Activated T-helper 1 cell treated with Interleukin-2 at 50 U/mL for 16 hours (primary cell): ENCODE data around the gene STMN3.
A peak's percentile ranks its signal among the peaks of the same experiment; 100 is the strongest.

Experiments used
- DNase-seq: peaks from one replicate; pipeline ENCODE4 v3.0.0-alpha.2; 2020; ENCODE audit warnings: low read depth

Gene STMN3

DNA sequence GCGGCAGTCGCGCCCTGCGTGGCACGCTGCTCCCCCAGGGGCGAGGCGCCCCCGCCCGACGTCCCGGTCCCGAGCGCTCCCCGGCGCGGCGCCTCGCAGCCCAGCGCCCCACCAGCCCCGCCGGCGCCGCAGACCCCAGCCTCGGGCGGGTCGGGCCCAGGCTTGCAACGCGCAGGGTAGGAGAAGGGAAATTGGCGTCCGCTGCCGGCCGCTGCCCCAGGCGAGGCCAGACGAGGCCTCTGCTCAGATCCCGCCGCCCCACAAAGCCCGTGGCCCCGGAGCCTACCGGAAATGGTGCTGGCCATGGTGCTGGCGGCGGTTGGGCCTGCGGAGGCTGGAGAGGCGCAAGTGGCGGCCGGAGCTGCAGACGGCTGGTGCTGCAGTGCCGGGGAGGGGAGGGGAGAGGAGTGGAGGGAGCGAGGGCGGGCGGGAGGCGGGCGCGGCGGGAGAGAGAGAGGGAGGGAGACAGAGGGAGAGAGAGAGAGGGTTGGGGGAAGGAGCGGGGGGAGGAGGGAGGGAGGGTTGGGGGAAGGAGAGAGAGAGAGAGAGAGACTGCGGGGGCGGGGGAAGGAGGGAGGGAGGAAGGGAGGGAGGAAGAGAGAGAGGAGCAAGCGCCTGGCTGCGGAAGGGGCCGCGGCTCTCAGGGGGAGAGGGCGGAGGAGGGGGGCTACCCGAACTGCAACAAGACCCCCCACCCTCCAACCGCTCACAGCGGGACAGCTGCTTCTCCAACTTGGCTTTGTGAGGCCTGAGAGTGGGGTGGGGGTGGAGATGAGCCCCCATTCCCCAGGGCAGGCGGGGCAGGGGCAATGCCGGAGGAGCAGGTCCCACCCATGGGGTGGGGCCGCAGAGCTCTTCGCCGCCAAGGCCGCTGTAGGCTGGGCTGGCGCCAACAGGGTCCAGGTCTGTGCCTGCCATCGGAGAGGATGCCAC is at the start of gene STMN3:
Gene STMN3 (minus strand): TSS at position 384 of the 933 bp plus-strand sequence. CDS start 79 bp downstream, at position 305.
- peak; percentile 52 for DNase-seq

DNA sequence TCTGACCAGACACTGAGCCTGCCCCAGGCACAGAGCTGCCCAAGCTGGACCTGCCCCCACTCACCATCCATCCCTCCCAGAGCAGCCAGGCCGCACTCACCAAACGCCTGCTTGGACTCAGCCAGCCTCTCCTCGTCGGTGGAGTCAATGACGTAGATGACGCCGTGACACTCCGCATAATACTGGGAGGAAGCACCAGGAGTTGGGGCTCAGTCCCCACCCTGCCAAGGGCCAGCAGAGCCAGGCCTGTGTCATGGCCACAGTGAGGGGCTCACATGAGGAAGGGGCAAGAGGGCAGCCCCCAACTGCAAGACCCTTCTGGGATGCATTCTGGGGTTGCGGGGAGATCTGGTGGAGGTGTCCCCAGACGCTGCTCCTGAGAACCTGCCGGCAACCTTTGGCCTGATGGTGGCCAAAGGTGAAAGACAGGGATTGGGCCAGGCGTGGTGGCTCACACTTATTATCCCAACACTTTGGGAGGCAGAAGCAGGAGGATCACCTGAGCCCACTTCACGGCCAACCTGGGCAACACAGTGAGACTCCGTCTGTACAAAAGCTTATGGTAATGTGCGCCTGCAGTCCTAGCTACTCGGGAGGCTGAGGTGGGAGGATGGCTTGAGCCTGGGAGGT is 48.9 kb upstream of the STMN3 start:
- no peak for DNase-seq

DNA sequence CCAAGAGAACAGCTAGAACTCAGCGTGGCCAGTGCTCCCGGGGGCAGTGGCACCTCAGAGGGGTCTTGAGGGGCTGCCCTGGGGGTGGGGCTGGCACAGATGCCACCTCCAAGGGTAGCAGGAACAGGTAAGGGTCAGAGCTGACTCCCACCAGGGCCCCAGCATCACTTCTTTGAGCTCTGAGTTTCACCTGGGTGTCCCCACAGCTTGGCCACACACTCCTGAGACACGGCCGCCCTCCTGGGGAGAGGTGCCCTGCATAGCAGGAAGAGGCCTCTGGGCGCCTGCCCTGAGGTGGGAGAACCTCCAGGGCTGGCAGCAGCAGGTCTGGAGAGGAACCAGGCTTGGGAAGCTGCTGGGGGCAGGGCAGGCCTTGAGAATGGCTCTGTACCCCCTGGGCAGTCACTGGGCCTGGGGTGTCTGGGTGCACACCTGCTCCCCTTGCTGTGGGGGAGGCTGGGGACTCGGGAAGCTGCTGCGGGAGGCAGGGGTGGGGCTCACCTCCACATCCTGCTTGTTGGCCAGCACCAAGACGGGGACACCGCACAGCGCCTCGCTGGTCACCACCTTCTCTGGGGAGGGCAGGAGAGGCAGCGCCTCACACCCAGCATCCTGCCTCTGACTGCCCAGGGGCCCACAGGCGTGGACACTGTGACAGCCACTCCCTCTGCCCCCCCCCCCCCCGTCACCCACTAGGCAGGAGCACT is 48.3 kb upstream of the STMN3 start:
- DNase-seq: no peak

DNA sequence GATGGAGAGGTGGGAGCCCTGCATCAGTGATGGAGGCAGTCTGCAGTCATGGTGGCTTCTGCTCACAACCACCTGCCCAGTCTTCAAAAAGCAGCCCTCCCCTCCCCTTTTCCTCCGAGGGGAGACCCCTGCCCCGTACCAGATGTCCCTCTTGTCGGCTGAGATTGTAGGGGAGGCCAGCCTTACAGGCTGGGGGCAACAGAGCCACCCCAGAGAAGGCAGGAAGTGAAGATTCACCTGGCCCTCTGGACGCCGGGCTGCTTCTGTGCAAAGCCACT is 47.8 kb upstream of the STMN3 start:
- DNase-seq: no peak

DNA sequence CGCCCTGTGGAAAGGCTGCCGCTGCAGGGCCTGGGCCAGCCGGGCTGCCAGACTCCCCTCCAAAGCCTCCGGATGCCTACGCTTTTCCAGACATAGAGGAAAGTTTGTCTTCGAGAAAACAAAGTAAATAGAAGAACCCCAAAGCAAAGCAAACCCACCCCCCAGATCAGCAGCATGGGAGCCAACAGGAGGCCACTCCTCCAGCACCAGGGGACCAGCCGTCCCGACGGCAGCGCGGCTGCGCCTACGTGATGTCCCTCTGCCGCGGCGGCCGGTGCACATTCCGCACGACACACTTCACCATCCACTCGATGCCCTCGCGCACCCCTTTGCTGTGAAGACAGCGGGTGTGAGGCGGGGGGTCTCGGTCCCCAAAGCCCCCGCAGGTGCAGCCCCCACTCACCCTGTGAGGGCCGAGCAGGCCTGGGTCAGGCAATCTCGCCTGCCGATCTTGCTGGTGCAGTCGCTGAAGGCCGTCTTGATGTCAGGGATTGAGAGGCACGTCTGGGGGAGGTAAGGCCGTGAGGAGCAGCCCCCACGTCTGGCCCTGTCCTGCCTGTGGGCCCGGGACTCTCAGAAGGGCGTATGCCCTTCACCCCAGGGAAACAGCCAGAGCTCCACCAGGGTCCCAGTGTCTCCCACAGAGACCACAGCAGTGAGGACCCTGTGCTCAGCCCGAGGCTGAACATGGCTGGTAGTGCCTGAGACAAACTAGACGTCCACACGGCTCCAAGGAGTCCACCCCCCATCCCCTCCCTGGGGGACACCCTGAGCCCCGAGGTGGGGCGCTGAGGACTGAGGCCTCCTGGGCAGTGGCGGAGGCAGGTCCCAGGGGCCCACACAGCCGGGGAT is 47.2 kb upstream of the STMN3 start:
- DNase-seq: no peak

DNA sequence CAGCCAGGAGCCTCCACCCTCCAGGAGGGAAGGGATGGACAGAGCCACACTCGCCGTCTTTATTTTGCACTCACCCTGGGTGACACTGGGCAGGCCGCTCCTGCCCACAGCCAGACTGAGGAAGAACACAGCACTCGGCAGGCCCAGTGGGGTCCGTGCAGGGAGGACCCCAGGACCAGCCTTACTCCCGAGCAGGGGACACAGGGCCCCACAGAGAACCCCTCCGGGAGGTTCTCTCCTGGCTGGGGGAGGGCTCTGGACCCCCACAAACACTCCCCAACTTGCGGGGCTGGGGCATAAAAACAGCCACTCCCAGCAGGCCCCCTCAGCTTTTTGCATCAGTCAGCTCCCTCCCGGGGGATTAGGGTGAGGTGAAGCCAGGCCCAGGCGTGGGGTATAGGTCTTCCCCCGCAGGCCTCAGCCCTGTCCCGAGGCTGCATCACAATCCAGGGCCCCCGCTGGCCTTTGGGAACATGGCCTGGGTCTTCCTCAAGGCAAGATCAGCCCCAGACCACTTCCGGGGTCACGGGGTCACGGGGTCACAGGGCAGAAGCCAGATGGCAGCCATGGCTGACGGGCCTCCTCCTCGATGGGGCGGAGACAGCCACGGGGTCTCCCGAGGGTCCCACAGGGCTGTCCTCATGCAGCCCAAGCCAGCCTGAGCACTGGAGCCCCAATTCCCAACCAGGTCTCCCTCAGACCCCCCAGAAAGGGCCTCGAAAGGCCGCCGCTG is 46.4 kb upstream of the STMN3 start:
- DNase-seq: no peak

GRCh38 chr20:63698739-63699465 is 45.7 kb upstream of the STMN3 start:
- DNase-seq: no peak

GRCh38 chr20:63697868-63698545 is 44.8 kb upstream of the STMN3 start:
- no peak for DNase-seq

DNA sequence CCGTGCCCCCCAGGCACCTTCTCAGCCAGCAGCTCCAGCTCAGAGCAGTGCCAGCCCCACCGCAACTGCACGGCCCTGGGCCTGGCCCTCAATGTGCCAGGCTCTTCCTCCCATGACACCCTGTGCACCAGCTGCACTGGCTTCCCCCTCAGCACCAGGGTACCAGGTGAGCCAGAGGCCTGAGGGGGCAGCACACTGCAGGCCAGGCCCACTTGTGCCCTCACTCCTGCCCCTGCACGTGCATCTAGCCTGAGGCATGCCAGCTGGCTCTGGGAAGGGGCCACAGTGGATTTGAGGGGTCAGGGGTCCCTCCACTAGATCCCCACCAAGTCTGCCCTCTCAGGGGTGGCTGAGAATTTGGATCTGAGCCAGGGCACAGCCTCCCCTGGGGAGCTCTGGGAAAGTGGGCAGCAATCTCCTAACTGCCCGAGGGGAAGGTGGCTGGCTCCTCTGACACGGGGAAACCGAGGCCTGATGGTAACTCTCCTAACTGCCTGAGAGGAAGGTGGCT is 44.2 kb upstream of the STMN3 start:
- no peak for DNase-seq

DNA sequence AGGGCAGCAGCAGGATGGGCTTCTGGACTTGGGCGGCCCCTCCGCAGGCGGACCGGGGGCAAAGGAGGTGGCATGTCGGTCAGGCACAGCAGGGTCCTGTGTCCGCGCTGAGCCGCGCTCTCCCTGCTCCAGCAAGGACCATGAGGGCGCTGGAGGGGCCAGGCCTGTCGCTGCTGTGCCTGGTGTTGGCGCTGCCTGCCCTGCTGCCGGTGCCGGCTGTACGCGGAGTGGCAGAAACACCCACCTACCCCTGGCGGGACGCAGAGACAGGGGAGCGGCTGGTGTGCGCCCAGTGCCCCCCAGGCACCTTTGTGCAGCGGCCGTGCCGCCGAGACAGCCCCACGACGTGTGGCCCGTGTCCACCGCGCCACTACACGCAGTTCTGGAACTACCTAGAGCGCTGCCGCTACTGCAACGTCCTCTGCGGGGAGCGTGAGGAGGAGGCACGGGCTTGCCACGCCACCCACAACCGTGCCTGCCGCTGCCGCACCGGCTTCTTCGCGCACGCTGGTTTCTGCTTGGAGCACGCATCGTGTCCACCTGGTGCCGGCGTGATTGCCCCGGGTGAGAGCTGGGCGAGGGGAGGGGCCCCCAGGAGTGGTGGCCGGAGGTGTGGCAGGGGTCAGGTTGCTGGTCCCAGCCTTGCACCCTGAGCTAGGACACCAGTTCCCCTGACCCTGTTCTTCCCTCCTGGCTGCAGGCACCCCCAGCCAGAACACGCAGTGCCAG is 43.6 kb upstream of the STMN3 start, which contains the start of gene TNFRSF6B:
Gene TNFRSF6B (plus strand): TSS at position 25 of the 729 bp plus-strand sequence. CDS start 116 bp downstream, at position 141.
- no peak for DNase-seq

GRCh38 chr20:63696306-63696627 is 43.0 kb upstream of the STMN3 start:
- no peak for DNase-seq

DNA sequence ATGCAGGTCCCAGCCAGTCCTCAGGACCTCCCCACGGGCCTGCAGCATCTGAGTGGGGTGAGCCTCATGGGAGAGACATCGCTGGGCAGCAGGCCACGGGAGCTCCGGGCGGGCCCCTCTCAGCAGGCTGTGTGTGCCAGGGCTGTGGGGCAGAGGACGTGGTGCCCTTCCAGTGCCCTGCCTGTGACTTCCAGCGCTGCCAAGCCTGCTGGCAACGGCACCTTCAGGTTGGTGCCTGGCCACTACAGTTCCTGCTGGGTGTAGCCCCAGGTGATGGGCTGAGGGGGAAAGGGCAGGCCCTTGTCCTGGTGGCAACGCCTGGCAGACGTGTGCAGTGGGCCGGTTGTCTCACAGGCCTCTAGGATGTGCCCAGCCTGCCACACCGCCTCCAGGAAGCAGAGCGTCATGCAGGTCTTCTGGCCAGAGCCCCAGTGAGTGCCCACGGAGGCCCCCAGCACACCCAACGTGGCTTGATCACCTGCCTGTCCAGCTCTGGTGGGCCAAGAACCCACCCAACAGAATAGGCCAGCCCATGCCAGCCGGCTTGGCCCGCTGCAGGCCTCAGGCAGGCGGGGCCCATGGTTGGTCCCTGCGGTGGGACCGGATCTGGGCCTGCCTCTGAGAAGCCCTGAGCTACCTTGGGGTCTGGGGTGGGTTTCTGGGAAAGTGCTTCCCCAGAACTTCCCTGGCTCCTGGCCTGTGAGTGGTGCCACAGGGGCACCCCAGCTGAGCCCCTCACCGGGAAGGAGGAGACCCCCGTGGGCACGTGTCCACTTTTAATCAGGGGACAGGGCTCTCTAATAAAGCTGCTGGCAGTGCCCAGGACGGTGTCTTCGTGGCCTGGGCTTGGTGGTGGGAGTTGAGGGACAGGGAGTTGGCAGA is 42.4 kb upstream of the STMN3 start:
- no peak for DNase-seq

DNA sequence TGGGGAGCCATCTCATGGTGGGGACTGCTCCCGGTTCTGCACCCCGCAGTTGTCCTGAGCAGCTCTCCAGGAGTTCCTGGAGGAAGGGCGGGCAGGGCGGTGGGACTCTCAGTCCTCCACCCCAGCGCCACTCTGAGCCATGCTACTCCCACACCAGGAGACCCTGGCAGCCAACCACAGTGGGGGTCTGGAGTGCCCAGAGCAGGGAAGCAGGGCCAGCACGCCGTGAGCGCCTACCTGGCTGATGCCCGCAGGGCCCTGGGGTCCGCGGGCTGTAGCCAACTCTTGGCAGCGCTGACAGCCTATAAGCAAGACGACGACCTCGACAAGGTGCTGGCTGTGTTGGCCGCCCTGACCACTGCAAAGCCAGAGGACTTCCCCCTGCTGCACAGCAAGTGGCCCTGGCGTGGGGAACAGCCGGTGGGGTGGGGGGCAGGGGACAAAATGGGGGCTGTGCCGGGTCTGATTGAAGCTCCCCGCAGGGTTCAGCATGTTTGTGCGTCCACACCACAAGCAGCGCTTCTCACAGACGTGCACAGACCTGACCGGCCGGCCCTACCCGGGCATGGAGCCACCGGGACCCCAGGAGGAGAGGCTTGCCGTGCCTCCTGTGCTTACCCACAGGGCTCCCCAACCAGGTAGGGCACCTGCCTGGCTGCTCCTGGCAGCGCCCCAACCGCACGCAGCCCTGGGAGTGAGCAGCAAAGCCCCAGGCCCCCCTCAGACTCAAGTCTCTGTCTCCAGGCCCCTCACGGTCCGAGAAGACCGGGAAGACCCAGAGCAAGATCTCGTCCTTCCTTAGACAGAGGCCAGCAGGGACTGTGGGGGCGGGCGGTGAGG is 41.6 kb upstream of the STMN3 start:
- DNase-seq: no peak

DNA sequence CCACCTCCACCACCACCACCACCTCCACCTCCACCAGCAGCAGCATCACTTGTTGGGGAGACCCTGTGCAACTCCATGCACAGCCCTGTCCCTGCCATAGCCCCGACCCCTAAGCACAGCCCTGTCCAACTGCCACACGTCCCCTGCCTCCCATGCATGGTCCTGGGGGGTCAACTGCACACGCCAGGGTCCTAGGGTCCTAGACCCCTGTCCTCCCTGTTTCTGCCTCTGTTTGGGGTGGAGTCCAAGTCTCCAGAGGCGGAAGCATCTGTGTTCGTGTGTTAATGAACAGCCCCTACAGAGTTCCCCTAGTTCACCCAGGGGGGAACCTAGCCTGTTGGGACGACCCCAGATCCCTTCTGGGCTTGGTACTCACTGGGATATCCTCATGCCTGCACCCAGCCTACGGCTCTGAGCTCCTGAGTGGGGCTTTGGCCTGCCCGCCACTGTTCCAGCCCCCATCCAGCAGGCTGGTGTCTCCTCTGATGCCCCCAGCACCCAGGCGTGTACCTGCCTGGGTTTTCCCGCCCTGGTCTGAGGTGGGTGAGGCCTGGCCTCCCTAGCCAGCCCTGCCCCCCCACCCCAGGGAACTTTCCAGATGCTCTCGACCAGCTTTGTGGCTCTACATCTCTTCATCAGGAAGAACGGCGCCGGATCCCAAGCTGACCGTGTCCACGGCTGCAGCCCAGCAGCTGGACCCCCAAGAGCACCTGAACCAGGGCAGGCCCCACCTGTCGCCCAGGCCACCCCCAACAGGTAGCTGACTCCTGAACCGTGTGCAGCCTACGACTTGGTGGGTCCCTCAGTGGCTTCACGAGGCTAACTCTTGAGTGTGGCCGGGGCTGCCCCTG is 40.7 kb upstream of the STMN3 start:
- DNase-seq: no peak

GRCh38 chr20:63693083-63693732 is 40.0 kb upstream of the STMN3 start:
- no peak for DNase-seq
